GM12873 (cell line): Measurements from ENCODE around the gene TTC6.

Experiments used
- TF ChIP-seq, protein P1 (sequence below): IDR thresholded peaks from 2 replicates; pipeline ENCODE4 v1.5.1; 2012; ENCODE audit warnings: low read depth, mild to moderate bottlenecking, moderate library complexity, low read length, control low read depth; ENCODE audit not compliant: insufficient read depth; ENCODE audit errors: missing control alignments

The TTC6 gene

DNA sequence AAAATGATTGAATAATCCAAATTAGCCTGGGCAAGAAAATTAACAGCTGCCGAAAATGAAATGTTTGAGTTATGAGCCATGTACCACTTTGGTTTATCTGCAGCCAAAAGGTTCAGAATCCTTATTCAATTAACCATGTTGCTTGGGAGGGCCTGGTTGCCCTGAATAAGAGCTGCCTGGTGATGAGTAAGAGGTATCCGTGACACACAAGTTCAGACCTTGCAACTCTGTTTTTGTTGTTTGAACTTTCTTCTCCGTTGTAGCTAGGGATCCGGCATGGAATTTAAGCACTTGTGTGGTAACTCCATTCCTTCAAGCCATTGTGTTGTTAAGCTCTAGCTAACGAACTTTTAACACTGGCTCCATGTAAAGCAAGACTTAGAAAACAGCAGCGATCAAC lies 36.0 kb upstream of the TTC6 start:
- TF ChIP-seq, protein P1, sequence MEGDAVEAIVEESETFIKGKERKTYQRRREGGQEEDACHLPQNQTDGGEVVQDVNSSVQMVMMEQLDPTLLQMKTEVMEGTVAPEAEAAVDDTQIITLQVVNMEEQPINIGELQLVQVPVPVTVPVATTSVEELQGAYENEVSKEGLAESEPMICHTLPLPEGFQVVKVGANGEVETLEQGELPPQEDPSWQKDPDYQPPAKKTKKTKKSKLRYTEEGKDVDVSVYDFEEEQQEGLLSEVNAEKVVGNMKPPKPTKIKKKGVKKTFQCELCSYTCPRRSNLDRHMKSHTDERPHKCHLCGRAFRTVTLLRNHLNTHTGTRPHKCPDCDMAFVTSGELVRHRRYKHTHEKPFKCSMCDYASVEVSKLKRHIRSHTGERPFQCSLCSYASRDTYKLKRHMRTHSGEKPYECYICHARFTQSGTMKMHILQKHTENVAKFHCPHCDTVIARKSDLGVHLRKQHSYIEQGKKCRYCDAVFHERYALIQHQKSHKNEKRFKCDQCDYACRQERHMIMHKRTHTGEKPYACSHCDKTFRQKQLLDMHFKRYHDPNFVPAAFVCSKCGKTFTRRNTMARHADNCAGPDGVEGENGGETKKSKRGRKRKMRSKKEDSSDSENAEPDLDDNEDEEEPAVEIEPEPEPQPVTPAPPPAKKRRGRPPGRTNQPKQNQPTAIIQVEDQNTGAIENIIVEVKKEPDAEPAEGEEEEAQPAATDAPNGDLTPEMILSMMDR: no peak

- TF ChIP-seq, protein P1: no peak
Observed at GRCh38 chr14:37563189-37563588, 32.2 kb upstream of the TTC6 start.

- TF ChIP-seq, protein P1: no peak
Observed at GRCh38 chr14:37565550-37565949, 29.9 kb upstream of the TTC6 start.

GRCh38 chr14:37566811-37567371 lies 28.5 kb upstream of the TTC6 start:
- TF ChIP-seq, protein P1: no peak

DNA sequence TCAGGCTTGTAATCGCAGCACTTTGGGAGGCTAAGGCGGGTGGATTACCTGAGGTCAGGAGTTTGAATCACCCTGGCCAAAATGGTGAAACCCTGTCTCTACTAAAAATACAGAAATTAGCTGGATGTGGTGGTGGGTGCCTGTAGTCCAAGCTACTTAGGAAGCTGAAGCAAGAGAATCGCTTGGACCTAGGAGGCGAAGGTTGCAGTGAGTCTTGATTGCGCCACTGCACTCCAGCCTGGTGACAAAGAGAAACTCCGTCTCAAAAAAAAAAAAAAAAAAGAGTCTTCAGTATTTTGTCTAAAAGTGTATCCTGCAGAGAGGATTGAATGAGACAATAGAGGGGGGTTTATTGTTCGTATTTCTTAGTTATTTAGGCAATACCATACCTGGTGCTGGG lies 25.7 kb upstream of the TTC6 start:
- TF ChIP-seq, protein P1: no peak

- TF ChIP-seq, protein P1: no peak
Observed at GRCh38 chr14:37571391-37571790, 24.0 kb upstream of the TTC6 start.

GRCh38 chr14:37573356-37573755 lies 22.1 kb upstream of the TTC6 start:
- TF ChIP-seq, protein P1: no peak
